Right atrium auricular region (tissue), 2 donors: Measurements from ENCODE around the gene PYGO2. TPM values are rescaled to one million over a fixed set of nuclear protein-coding genes. Genes with fewer than 3 reads are reported as not detected.

Experiments
- DNase-seq: peaks from one replicate; pipeline ENCODE4 v3.0.0-alpha.2; 2019; ENCODE audit warnings: low spot score
- H3K27ac ChIP-seq, 2 donors: fragments of 200-600 bp; sonication (generic); 1 replicate in 1 of 2; 2 replicates in 1 of 2; pipeline ENCODE4 v1.5.1; 2016 to 2019
- H3K27me3 ChIP-seq, 2 donors: fragments of 200-600 bp; sonication (generic); one replicate each; pipeline versions ENCODE4 v1.5.1 to v1.6.0; 2017 to 2019
- H3K36me3 ChIP-seq: fragments of 200-600 bp; sonication (generic); one replicate; pipeline ENCODE4 v1.5.1; 2016
- H3K4me1 ChIP-seq, 2 donors: fragments of 200-600 bp; sonication (generic); one replicate each; pipeline versions ENCODE4 v1.5.1 to v1.6.0; 2017 to 2019
- H3K4me3 ChIP-seq, 2 donors: fragments of 200-600 bp; sonication (generic); 1 replicate in 1 of 2; 2 replicates in 1 of 2; pipeline ENCODE4 v1.5.1; 2017 to 2019; ENCODE audit warnings: mild to moderate bottlenecking in 1 of 2, moderate library complexity in 1 of 2
- H3K9me3 ChIP-seq, 2 donors: fragments of 200-600 bp; sonication (generic); one replicate each; pipeline ENCODE4 v1.5.1; 2019
- total RNA-seq, 2 donors: library from RNA; depleted of rRNA; stranded (reverse); fragments of >200 nt; gene quantifications; one replicate each; pipeline ENCODE4 v1.1.0, GENCODE V29; 2016
- TF ChIP-seq, protein P1 (sequence below), 2 donors: fragments of 200-600 bp; sonication (generic); IDR thresholded peaks; one replicate each; pipeline ENCODE4 v1.5.1; 2019; ENCODE audit warnings: antibody characterized with exemption in 2 of 2

The PYGO2 gene
- total RNA-seq, 2 donors from 2014 or later, result 13.9 to 18.4 TPM

DNA sequence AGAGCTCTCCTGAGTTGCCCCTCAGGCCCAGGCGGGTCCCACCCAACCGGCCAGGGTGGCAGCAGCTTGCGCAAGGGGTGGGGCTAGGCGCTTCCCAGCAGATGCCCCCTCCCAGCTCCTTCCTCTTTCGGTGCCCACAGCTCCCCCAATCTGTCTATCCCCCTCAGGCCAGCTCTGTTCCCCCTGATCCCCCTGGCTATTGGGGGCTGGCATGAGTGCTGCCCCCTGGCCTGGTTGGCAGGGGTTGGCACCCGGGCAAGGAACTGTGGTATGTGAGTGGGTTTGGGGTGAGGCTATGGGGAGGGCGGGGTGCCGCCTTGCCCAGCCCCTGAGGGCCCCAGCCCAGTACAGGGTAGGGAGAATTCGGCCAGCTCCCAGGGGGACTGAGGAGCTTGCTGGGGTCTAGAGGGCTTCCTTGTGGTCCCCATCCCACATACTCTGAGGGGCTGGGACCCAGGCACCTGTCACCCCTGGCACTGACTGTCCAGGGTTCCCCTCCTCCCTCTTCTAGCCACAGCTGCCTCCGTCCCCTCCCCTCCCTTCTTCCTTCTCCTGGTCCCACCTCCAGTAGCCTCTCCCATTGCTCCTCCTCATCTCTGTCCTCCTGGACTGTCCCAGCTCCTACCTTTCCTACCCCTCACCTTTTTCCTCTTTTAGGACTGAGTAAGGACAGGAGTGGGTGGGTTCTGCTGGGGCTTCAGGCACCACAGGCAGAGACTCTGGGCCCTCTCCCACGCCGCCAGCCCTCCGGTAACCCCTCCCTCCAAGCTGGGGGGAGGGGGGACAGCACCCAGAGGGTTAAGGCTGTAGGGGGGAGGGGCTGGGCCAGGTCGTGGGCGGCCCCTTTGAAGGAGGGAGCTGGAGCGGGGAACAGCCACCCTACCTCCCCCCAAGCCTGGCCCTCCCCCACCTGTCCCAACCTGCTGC lies 46.7 kb upstream of the PYGO2 start:
- DNase-seq, result no peak
- H3K4me1 ChIP-seq, result peaks cover 0 to 93% of the 10 kb centered on the region in 2 donors

GRCh38 chr1:155007251-155007828 lies 45.8 kb upstream of the PYGO2 start:
- Histone ChIP-seq H3K36me3 (no peaks in the 10 kb centered on the region), H3K4me1 (peaks cover 0 to 86% of the 10 kb centered on the region in 2 donors), H3K27me3 (no peaks in the 10 kb centered on the region), H3K9me3 (no peaks in the 10 kb centered on the region), H3K4me3 (peak overlapping the region in 1 of 2 donors; percentile 20), H3K27ac (peak overlapping the region; percentile 98 to 99)
- DNase-seq, result no peak
- TF ChIP-seq, protein P1, sequence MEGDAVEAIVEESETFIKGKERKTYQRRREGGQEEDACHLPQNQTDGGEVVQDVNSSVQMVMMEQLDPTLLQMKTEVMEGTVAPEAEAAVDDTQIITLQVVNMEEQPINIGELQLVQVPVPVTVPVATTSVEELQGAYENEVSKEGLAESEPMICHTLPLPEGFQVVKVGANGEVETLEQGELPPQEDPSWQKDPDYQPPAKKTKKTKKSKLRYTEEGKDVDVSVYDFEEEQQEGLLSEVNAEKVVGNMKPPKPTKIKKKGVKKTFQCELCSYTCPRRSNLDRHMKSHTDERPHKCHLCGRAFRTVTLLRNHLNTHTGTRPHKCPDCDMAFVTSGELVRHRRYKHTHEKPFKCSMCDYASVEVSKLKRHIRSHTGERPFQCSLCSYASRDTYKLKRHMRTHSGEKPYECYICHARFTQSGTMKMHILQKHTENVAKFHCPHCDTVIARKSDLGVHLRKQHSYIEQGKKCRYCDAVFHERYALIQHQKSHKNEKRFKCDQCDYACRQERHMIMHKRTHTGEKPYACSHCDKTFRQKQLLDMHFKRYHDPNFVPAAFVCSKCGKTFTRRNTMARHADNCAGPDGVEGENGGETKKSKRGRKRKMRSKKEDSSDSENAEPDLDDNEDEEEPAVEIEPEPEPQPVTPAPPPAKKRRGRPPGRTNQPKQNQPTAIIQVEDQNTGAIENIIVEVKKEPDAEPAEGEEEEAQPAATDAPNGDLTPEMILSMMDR (IDR thresholded peaks at IDR 0.05), result no peak

More for the DNA sequence above, 46.7 kb upstream of the PYGO2 start:
- Histone ChIP-seq H3K27ac (peak overlapping the region; percentile 98 to 99), H3K27me3 (no peaks in the 10 kb centered on the region), H3K4me3 (peak overlapping the region; percentile 7 to 20), H3K36me3 (no peaks in the 10 kb centered on the region), H3K9me3 (no peaks in the 10 kb centered on the region)
- TF ChIP-seq, protein P1 (IDR thresholded peaks at IDR 0.05), result no peak

- Histone ChIP-seq H3K36me3 (no peaks in the 10 kb centered on the region), H3K27me3 (no peaks in the 10 kb centered on the region), H3K9me3 (no peaks in the 10 kb centered on the region), H3K27ac (peak overlapping the region; percentile 98 to 99), H3K4me1 (peaks cover 0 to 80% of the 10 kb centered on the region in 2 donors), H3K4me3 (no peak overlapping the region)
- DNase-seq, result no peak
- TF ChIP-seq, protein P1 (IDR thresholded peaks at IDR 0.05), result no peak
Measured at GRCh38 chr1:155006601-155007101, 45.1 kb upstream of the PYGO2 start.

DNA sequence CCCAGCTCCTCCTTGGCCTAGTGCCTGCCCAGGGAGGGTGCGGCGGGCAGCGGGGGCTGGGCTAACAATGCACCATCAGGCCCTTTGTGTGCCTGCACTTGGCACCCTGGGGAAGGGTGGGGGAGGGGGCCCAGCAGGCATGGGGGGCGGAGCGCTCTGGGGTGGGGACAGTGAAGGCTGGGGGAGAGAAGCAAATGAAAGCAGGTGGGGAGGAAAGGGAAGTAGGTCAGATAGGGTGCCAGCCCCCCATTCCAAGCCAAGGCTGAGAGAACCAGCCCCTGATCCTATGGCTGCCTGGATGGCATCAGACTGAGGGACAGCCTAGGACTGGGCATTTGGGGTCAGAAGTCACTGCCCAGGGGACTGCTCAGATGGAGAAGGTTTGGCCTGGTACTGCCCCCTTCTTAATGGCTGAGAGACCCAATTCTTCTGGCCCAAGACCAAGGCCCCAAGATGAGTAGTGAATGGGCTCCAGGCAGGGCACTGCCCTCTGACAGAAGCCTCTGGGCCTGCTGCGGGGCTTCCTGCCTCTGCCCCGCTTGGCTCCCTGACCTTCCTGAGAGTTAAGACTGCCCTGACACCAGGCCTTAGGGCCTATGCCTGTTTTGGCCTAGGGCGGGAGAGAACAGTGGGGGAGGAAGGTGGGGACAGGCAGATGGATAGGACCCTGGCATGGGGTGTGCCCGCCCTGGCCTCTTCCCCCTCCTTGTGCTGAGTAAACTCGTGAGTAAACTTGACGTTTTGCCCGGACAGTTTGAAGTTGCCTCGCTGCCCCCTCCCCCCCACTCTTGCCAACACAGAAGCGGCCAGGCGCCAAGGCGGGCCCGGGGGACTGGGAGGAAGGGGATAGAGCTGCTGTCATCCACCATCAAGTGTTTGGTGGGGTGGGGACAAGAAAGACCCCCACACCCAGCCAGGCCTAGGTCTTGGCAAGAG lies 43.8 kb upstream of the PYGO2 start:
- peak overlapping the region; percentile 98 to 99 for H3K27ac ChIP-seq
- H3K36me3 ChIP-seq, result no peaks in the 10 kb centered on the region
- H3K4me1 ChIP-seq, result peaks cover 0 to 68% of the 10 kb centered on the region in 2 donors
- TF ChIP-seq, protein P1 (IDR thresholded peaks at IDR 0.05), result no peak
- H3K4me3 ChIP-seq, result peak overlapping the region in 1 of 2 donors; percentile 87
- H3K27me3 ChIP-seq, result no peaks in the 10 kb centered on the region
- peak; percentile 84 for DNase-seq
- H3K9me3 ChIP-seq, result no peaks in the 10 kb centered on the region

GRCh38 chr1:155004352-155005075 lies 42.9 kb upstream of the PYGO2 start:
- no peak for DNase-seq
- TF ChIP-seq, protein P1 (IDR thresholded peaks at IDR 0.05), result no peak
- Histone ChIP-seq H3K4me3 (peak overlapping the region; percentile 87 to 92), H3K36me3 (no peaks in the 10 kb centered on the region), H3K27ac (peak overlapping the region; percentile 98 to 99), H3K27me3 (no peaks in the 10 kb centered on the region), H3K4me1 (peaks cover 0 to 68% of the 10 kb centered on the region in 2 donors), H3K9me3 (no peaks in the 10 kb centered on the region)
